ENCODE results near the gene HCFC1R1.

Gene HCFC1R1

DNA sequence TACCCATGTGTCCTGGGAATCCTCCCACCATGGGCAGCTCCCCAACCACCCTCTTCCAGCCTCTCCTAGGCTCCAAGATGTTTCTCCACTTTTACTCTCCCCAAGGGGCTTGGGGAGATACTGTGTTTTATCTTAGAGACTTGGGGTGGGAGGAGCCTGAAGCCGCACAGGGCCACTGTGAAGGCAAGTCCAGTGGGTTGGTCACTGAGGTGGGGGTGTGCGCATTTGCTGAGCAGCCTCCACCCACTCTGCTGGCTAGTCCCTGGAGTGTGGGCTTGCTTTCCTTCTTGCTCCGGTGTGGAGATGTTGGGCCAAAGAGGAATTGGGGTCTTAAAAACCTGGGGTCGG is 15.1 kb downstream of the HCFC1R1 start:
- Histone ChIP-seq H3K36me3 (no peaks in the 10 kb centered on the region), H3K9me3 (no peaks in the 10 kb centered on the region), H3K4me1 (peaks cover 0 to 9% (median 4%) of the 10 kb centered on the region in 4 donors), H3K27me3 (peaks cover 6 to 84% of the 10 kb centered on the region in 2 donors), H3K27ac (no peak overlapping the region), H3K4me3 (no peak overlapping the region)
- TF ChIP-seq, protein P1, sequence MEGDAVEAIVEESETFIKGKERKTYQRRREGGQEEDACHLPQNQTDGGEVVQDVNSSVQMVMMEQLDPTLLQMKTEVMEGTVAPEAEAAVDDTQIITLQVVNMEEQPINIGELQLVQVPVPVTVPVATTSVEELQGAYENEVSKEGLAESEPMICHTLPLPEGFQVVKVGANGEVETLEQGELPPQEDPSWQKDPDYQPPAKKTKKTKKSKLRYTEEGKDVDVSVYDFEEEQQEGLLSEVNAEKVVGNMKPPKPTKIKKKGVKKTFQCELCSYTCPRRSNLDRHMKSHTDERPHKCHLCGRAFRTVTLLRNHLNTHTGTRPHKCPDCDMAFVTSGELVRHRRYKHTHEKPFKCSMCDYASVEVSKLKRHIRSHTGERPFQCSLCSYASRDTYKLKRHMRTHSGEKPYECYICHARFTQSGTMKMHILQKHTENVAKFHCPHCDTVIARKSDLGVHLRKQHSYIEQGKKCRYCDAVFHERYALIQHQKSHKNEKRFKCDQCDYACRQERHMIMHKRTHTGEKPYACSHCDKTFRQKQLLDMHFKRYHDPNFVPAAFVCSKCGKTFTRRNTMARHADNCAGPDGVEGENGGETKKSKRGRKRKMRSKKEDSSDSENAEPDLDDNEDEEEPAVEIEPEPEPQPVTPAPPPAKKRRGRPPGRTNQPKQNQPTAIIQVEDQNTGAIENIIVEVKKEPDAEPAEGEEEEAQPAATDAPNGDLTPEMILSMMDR (IDR thresholded peaks at IDR 0.05) = no peak
- no peak for DNase-seq
- intact Hi-C loops (cut with DNase I; ENCODE audit: low total_unique reads) = no loop called here

DNA sequence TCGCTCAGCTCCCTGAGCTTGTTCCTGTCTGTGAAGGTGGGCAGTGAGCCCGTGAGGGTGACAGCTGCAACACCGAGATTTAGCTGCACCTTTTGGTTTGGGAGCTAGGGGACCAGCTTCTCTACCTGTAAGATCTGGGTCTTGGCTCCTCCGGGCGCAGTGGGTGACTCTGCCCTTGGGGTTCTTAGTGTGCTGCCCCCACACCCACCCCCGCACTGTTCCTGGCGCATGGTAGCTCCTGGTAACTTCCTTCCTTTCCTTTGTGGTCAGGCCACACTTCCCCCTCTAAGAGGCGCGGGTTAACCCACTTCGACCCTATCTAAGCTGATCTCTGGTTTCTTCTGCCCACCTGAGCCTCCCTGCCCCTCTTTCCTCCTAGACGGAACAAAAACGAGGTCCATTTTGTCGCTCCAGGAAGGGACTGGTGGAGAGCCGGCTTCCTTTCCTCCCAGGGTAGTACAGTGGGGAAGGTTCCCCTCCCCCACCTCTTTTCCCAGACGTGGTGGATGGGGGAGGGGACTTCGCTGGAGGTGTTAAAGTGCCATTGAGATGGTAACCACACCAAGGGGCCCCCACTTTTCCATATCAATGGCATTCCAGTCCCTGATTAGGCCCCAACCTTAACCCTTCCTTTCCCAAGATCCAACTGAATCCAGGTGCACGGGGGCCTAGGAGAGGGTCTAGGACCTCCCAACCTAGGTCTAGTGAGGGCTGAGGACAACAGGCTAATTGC is 15.6 kb downstream of the HCFC1R1 start:
- Histone ChIP-seq H3K9me3 (no peaks in the 10 kb centered on the region), H3K27ac (no peak overlapping the region), H3K36me3 (no peaks in the 10 kb centered on the region), H3K27me3 (peaks cover 6 to 78% of the 10 kb centered on the region in 2 donors), H3K4me1 (peaks cover 0 to 9% (median 4%) of the 10 kb centered on the region in 4 donors), H3K4me3 (no peak overlapping the region)
- DNase-seq = no peak
- TF ChIP-seq, protein P1 (IDR thresholded peaks at IDR 0.05) = no peak
- intact Hi-C loops (cut with DNase I; ENCODE audit: low total_unique reads) = no loop called here

DNA sequence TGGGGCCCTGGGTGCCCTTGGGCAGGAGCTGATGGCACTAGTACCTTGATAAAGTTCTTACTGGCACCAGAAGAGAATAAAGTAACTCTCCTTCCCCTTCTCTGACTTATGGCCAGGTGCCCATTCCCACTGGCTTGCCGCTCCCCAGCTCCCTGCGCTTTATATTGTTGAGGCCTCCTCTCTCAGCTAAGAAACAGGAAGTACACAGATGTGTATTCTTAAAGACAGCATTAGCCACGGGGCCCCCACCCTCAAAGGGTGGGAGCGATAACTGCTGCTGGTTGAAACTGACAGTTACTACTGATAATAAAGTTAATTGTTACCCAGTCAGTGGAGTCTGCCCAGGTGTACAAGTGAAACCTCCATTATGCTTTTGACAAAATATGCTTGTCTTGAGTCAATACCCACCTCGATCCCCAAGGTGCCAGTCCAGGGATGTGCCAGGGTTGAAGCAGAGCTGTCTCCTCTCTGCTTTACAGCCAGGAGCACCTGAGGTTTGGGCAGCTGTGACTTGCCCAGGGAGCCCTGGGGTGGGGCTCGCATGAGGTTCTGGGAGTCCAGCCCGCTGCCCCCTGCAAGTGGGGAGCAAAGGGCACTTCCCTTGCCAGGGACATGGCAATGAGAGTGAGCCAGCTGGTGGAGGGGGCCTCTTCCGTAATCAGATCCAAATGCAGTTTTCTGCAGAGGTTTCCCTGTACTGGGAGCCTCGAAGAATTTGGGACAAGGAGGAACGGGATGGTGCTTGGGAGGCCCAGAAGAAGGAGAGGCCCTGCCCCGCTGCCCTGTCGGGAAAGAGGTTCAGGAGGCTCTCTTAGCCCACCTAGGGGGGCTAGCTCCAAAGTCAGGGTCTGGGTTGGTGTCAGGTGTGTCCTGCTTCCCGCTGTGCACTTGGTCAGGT is 16.4 kb downstream of the HCFC1R1 start:
- H3K27ac ChIP-seq = no peak overlapping the region

DNA sequence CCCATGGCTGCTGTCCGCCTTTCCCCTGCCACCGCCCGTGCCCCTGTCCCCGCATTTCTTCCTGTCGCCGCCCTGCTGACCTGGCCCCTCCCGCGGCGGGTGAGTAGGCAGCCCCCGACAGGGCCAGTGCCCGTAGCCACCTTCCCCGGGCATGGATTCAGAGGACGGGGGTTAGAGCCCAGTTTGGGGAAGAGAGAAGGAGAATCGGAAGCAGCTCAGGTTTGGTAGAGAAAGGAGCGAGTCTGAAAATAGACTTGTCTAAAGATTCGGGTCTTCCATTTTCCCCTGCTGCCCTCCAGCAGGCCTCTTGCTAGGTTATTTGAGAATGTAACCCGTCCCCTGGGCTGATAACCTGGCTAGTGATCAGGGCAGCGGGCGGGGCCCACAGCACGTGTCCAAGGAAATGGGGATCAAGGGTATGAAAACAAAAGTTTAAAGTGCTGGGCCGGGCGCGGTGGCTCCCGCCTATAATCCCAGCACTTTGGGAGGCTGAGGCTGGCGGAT is 18.9 kb downstream of the HCFC1R1 start:
- H3K4me3 ChIP-seq = peak overlapping the region in 1 of 2 donors; percentile 5
- no peak overlapping the region for H3K27ac ChIP-seq
- DNase-seq = no peak
- intact Hi-C loops (cut with DNase I; ENCODE audit: low total_unique reads) = no loop called here
- TF ChIP-seq, protein P1 (IDR thresholded peaks at IDR 0.05) = no peak
- H3K4me1 ChIP-seq = peaks cover 0 to 5% (median 4%) of the 10 kb centered on the region in 4 donors
- H3K36me3 ChIP-seq = no peaks in the 10 kb centered on the region
- H3K9me3 ChIP-seq = no peaks in the 10 kb centered on the region
- peaks cover 0 to 68% of the 10 kb centered on the region in 2 donors for H3K27me3 ChIP-seq

More for the DNA sequence above, 16.4 kb downstream of the HCFC1R1 start:
- H3K9me3 ChIP-seq = no peaks in the 10 kb centered on the region
- H3K4me3 ChIP-seq = no peak overlapping the region
- TF ChIP-seq, protein P1 (IDR thresholded peaks at IDR 0.05) = no peak
- DNase-seq = no peak
- peaks cover 4 to 72% of the 10 kb centered on the region in 2 donors for H3K27me3 ChIP-seq
- no peaks in the 10 kb centered on the region for H3K36me3 ChIP-seq
- peaks cover 0 to 9% (median 4%) of the 10 kb centered on the region in 4 donors for H3K4me1 ChIP-seq
- intact Hi-C loops (cut with DNase I; ENCODE audit: low total_unique reads) = no loop called here

DNA sequence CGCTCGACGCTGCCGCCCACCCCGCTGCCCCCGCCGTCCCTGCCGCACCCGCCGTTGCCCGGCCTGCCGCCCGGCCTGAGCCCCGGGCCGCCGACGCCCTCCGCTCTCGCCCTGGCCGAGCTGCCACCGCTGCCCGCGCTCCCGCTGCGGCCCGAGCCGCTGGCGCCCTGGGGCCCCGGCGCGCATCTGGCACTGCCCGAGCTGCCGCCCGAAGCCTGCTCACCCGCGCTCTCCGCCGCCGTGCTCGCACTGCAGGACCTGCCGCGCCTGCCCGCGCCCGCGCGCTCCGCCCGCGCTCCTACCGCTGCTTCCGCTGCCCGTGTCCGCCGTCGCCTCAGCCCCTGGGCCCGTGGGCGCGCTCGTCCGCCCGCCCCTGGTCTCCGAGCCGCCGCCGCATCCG is 19.4 kb downstream of the HCFC1R1 start:
- H3K4me3 ChIP-seq = peak overlapping the region; percentile 19 to 35
- intact Hi-C loops (cut with DNase I; ENCODE audit: low total_unique reads) = no loop called here
- peaks cover 0 to 5% (median 4%) of the 10 kb centered on the region in 4 donors for H3K4me1 ChIP-seq
- TF ChIP-seq, protein P1 (IDR thresholded peaks at IDR 0.05) = no peak
- no peak overlapping the region for H3K27ac ChIP-seq
- no peaks in the 10 kb centered on the region for H3K36me3 ChIP-seq
- no peaks in the 10 kb centered on the region for H3K9me3 ChIP-seq
- peaks cover 0 to 65% of the 10 kb centered on the region in 2 donors for H3K27me3 ChIP-seq
- no peak for DNase-seq
